GM12892 (cell line): ENCODE results near the gene COQ10B.
A peak's percentile ranks its signal among the peaks of the same experiment; 100 is the strongest.
"Not testable (repeated sequence)": the region's sequence is repeated elsewhere in the genome, so short reads cannot be mapped to it uniquely, and the experiment has no call there.

ENCODE experiments used
- DNase-seq: peaks from one replicate; pipeline ENCODE4 v3.0.0; 2011; ENCODE audit not compliant: insufficient read length
- FAIRE-seq: peaks from 2 replicates; lab custom pipeline; 2011; peaks lifted over from hg19 to GRCh38; lab: Jason Lieb, UNC
- POLR2A ChIP-seq: IDR thresholded peaks from 2 replicates; pipeline ENCODE4 v1.6.1; 2011; ENCODE audit warnings: low read depth, low read length, control low read depth
- POLR2AphosphoS5 ChIP-seq: IDR thresholded peaks from 2 replicates; pipeline ENCODE4 v1.6.1; 2011; ENCODE audit warnings: low read depth, low read length, control low read depth
- TAF1 ChIP-seq: IDR thresholded peaks from 2 replicates; pipeline ENCODE4 v1.6.1; 2011; ENCODE audit warnings: low read depth, mild to moderate bottlenecking, control low read depth, low read length, borderline replicate concordance

The COQ10B gene

GRCh38 chr2:197454923-197455322, 1.6 kb downstream of the COQ10B start:
- TF ChIP-seq TAF1 (no peak), POLR2A (no peak), POLR2AphosphoS5 (no peak)
- DNase-seq: no peak
- no peak for FAIRE-seq

GRCh38 chr2:197455428-197455827, 2.1 kb downstream of the COQ10B start:
- DNase-seq (no peak), FAIRE-seq (no peak)
- TF ChIP-seq TAF1 (no peak), POLR2A (no peak)

- FAIRE-seq (no peak), DNase-seq (no peak)
- no peak for TF ChIP-seq TAF1
- TF ChIP-seq POLR2AphosphoS5: no peak
- TF ChIP-seq POLR2A: no peak
Observed at GRCh38 chr2:197460649-197461048, 7.3 kb downstream of the COQ10B start.

- DNase-seq (no peak), FAIRE-seq (no peak)
- TF ChIP-seq POLR2A (no peak), POLR2AphosphoS5 (no peak), TAF1 (no peak)
Observed at GRCh38 chr2:197461057-197461456, 7.7 kb downstream of the COQ10B start.

- no peak for TF ChIP-seq POLR2A
- no peak for TF ChIP-seq POLR2AphosphoS5
- TF ChIP-seq TAF1: no peak
- DNase-seq: no peak
- FAIRE-seq: no peak
Observed at GRCh38 chr2:197464175-197464574, 10.8 kb downstream of the COQ10B start.

GRCh38 chr2:197472166-197472565, 18.8 kb downstream of the COQ10B start:
- TF ChIP-seq POLR2A (no peak), TAF1 (no peak), POLR2AphosphoS5 (no peak)
- FAIRE-seq (no peak), DNase-seq (no peak)

- TF ChIP-seq POLR2A: no peak
- no peak for TF ChIP-seq POLR2AphosphoS5
- no peak for TF ChIP-seq TAF1
- FAIRE-seq: no peak
- DNase-seq: no peak
Observed at GRCh38 chr2:197477797-197478196, 24.4 kb downstream of the COQ10B start.

- DNase-seq (no peak), FAIRE-seq (no peak)
- TF ChIP-seq TAF1 (no peak), POLR2A (no peak), POLR2AphosphoS5 (0 out of 2 replicates have a peak, but pooled peaks have one; percentile 17)
Observed at GRCh38 chr2:197480165-197481036, 27.0 kb downstream of the COQ10B start.

- not testable (repeated sequence) for DNase-seq, FAIRE-seq
Observed at GRCh38 chr2:197484248-197484647, 30.9 kb downstream of the COQ10B start.

GRCh38 chr2:197486175-197486574, 32.8 kb downstream of the COQ10B start:
- DNase-seq: no peak
- TF ChIP-seq POLR2A (no peak), POLR2AphosphoS5 (no peak)
- FAIRE-seq: no peak

- DNase-seq (no peak), FAIRE-seq (no peak)
- no peak for TF ChIP-seq POLR2AphosphoS5
- no peak for TF ChIP-seq TAF1
- no peak for TF ChIP-seq POLR2A
Observed at GRCh38 chr2:197487385-197487784, 34.0 kb downstream of the COQ10B start.

- FAIRE-seq: peak; percentile 21
- DNase-seq: no peak
- TF ChIP-seq POLR2AphosphoS5: no peak
- TF ChIP-seq TAF1: no peak
- TF ChIP-seq POLR2A: no peak
Observed at GRCh38 chr2:197495433-197496134, 42.2 kb downstream of the COQ10B start.
